ENCODE results near the gene KCNN3.
"Not testable (repeated sequence)": the region's sequence is repeated elsewhere in the genome, so short reads cannot be mapped to it uniquely, and the experiment has no call there.

Gene KCNN3

GRCh38 chr1:154694995-154695394 lies 175.1 kb downstream of the KCNN3 start:
- no peak for DNase-seq

- DNase-seq, result no peak
Observed at GRCh38 chr1:154689083-154689482, 181.0 kb downstream of the KCNN3 start.

GRCh38 chr1:154686507-154686906 lies 183.6 kb downstream of the KCNN3 start:
- DNase-seq, result no peak

- no peak for DNase-seq
Observed at GRCh38 chr1:154683820-154684219, 186.3 kb downstream of the KCNN3 start.

- DNase-seq, result no peak
Observed at GRCh38 chr1:154682254-154682653, 187.8 kb downstream of the KCNN3 start.

- DNase-seq, result not testable (repeated sequence)
Observed at GRCh38 chr1:154677844-154678243, 192.2 kb downstream of the KCNN3 start.

GRCh38 chr1:154676847-154677246 lies 193.2 kb downstream of the KCNN3 start:
- DNase-seq, result not testable (repeated sequence)

- DNase-seq, result not testable (repeated sequence)
Observed at GRCh38 chr1:154674456-154674855, 195.6 kb downstream of the KCNN3 start.

GRCh38 chr1:154672245-154672644 lies 197.8 kb downstream of the KCNN3 start:
- not testable (repeated sequence) for DNase-seq

GRCh38 chr1:154671412-154671811 lies 198.7 kb downstream of the KCNN3 start:
- not testable (repeated sequence) for DNase-seq

- DNase-seq, result not testable (repeated sequence)
Observed at GRCh38 chr1:154670310-154671270, 199.5 kb downstream of the KCNN3 start.

GRCh38 chr1:154669464-154670282 lies 200.4 kb downstream of the KCNN3 start:
- peak; percentile 22 for DNase-seq

- DNase-seq, result no peak
Observed at GRCh38 chr1:154666051-154666790, 203.9 kb downstream of the KCNN3 start.

GRCh38 chr1:154664331-154665002 lies 205.6 kb downstream of the KCNN3 start:
- DNase-seq, result no peak

GRCh38 chr1:154663471-154664060 lies 206.5 kb downstream of the KCNN3 start:
- no peak for DNase-seq

- no peak for DNase-seq
Observed at GRCh38 chr1:154661110-154661509, 209.0 kb downstream of the KCNN3 start.

GRCh38 chr1:154659823-154660592 lies 210.1 kb downstream of the KCNN3 start:
- DNase-seq, result no peak

- no peak for DNase-seq
Observed at GRCh38 chr1:154657556-154657955, 212.5 kb downstream of the KCNN3 start.

GRCh38 chr1:154652893-154653292 lies 217.2 kb downstream of the KCNN3 start:
- no peak for DNase-seq

All from NCI-H1048 (cell line).